HepG2 (cell line): Measurements from ENCODE around the gene ZNF106. TPM values are rescaled to one million over a fixed set of nuclear protein-coding genes. Genes with fewer than 3 reads are reported as not detected.

Experiments
- ATF7 ChIP-seq, 2 experiments: fragments of 450-650 bp in 1 of 2; sonication (generic) in 1 of 2; formaldehyde crosslinking in 1 of 2; IDR thresholded peaks; 2 replicates each; pipeline versions ENCODE4 v1.4.0 to v1.6.1; 2016 to 2020; ENCODE audit warnings: antibody characterized with exemption in 1 of 2, mild to moderate bottlenecking in 1 of 2, missing genetic modification reagents in 1 of 2
- FOXA3 ChIP-seq: IDR thresholded peaks from 2 replicates; pipeline ENCODE4 v1.6.1; 2016; ENCODE audit warnings: missing genetic modification reagents, missing compliant biosample characterization
- JUND ChIP-seq: sonication (generic); formaldehyde crosslinking; IDR thresholded peaks from 2 replicates; pipeline ENCODE4 v1.8.0; 2022; ENCODE audit warnings: mild to moderate bottlenecking, missing genetic modification reagents
- LCORL ChIP-seq, 2 experiments: fragments of 450-650 bp in 1 of 2; sonication (generic) in 1 of 2; formaldehyde crosslinking in 1 of 2; IDR thresholded peaks; 2 replicates each; pipeline versions ENCODE4 v1.5.0 to v1.6.1; 2017 to 2020; ENCODE audit warnings: antibody characterized with exemption in 1 of 2, missing genetic modification reagents in 1 of 2
- MATR3 ChIP-seq: sonication (generic); formaldehyde crosslinking; IDR thresholded peaks from 2 replicates; pipeline ENCODE4 v1.4.0; 2020; ENCODE audit warnings: missing genetic modification reagents
- NFE2L2 ChIP-seq: fragments of 150-350 bp; IDR thresholded peaks from 2 replicates; pipeline ENCODE4 v1.6.1; 2014; ENCODE audit warnings: low read length
- NFIC ChIP-seq: IDR thresholded peaks from 2 replicates; pipeline ENCODE4 v1.6.1; 2012; ENCODE audit warnings: mild to moderate bottlenecking, low read length, inconsistent platforms
- NKX3-1 ChIP-seq: sonication (generic); formaldehyde crosslinking; IDR thresholded peaks from 2 replicates; pipeline ENCODE4 v1.5.0; 2020; ENCODE audit warnings: missing genetic modification reagents
- PAWR ChIP-seq: sonication (generic); formaldehyde crosslinking; IDR thresholded peaks from 2 replicates; pipeline ENCODE4 v1.4.0; 2020; ENCODE audit warnings: missing genetic modification reagents, mild to moderate bottlenecking, borderline replicate concordance
- PITX1 ChIP-seq: sonication (generic); formaldehyde crosslinking; IDR thresholded peaks from 2 replicates; pipeline ENCODE4 v1.5.1; 2020; ENCODE audit warnings: mild to moderate bottlenecking, missing genetic modification reagents
- PRMT3 ChIP-seq: sonication (generic); formaldehyde crosslinking; IDR thresholded peaks from 2 replicates; pipeline ENCODE4 v1.8.1; 2022; ENCODE audit warnings: low read depth, mild to moderate bottlenecking, moderate library complexity, missing genetic modification reagents, borderline replicate concordance
- SCMH1 ChIP-seq: sonication (generic); formaldehyde crosslinking; IDR thresholded peaks from 2 replicates; pipeline ENCODE4 v1.9.0; 2021; ENCODE audit warnings: missing genetic modification reagents, mild to moderate bottlenecking, borderline replicate concordance
- SIN3A ChIP-seq: IDR thresholded peaks from 2 replicates; pipeline ENCODE4 v1.6.1; 2011; ENCODE audit warnings: low read depth, mild to moderate bottlenecking, control low read depth, low read length, borderline replicate concordance
- SPEN ChIP-seq: sonication (generic); formaldehyde crosslinking; IDR thresholded peaks from 2 replicates; pipeline ENCODE4 v1.5.1; 2020; ENCODE audit warnings: low read depth, mild to moderate bottlenecking, missing genetic modification reagents
- TCF7 ChIP-seq: sonication (generic); IDR thresholded peaks from 2 replicates; pipeline ENCODE4 v1.6.1; 2016; ENCODE audit warnings: antibody characterized with exemption, low read depth
- TMF1 ChIP-seq: sonication (generic); formaldehyde crosslinking; IDR thresholded peaks from 2 replicates; pipeline ENCODE4 v1.8.1; 2022; ENCODE audit warnings: low read depth, missing genetic modification reagents
- ZBTB2 ChIP-seq: sonication (generic); formaldehyde crosslinking; IDR thresholded peaks from 2 replicates; pipeline ENCODE4 v1.8.0; 2022; ENCODE audit warnings: low read depth, missing genetic modification reagents
- ZMYM2 ChIP-seq: sonication (generic); formaldehyde crosslinking; IDR thresholded peaks from 2 replicates; pipeline ENCODE4 v1.8.0; 2022; ENCODE audit warnings: mild to moderate bottlenecking, missing genetic modification reagents
- ZNF234 ChIP-seq: sonication (generic); formaldehyde crosslinking; conservative IDR thresholded peaks from 2 replicates; pipeline ENCODE4 v1.5.1; 2020; ENCODE audit warnings: mild to moderate bottlenecking, missing genetic modification reagents
- ZNF274 ChIP-seq: sonication (generic); formaldehyde crosslinking; IDR thresholded peaks from 2 replicates; pipeline ENCODE4 v1.5.1; 2020; ENCODE audit warnings: mild to moderate bottlenecking, missing genetic modification reagents
- ZNF431 ChIP-seq: sonication (generic); formaldehyde crosslinking; IDR thresholded peaks from 2 replicates; pipeline ENCODE4 v1.9.0; 2022; ENCODE audit warnings: missing genetic modification reagents, low read depth, mild to moderate bottlenecking, borderline replicate concordance
- ZNF556 ChIP-seq: sonication (generic); formaldehyde crosslinking; IDR thresholded peaks from 2 replicates; pipeline ENCODE4 v1.4.0; 2020; ENCODE audit warnings: mild to moderate bottlenecking, missing genetic modification reagents, borderline replicate concordance
- ZNF607 ChIP-seq: sonication (generic); formaldehyde crosslinking; IDR thresholded peaks from 2 replicates; pipeline ENCODE4 v1.5.1; 2020; ENCODE audit warnings: missing genetic modification reagents, mild to moderate bottlenecking, borderline replicate concordance
- ZNF614 ChIP-seq: IDR thresholded peaks from 2 replicates; pipeline ENCODE4 v1.6.1; 2018; ENCODE audit warnings: missing biosample characterization, missing genetic modification reagents, inconsistent platforms, borderline replicate concordance
- ZNF703 ChIP-seq: sonication (generic); formaldehyde crosslinking; IDR thresholded peaks from 2 replicates; pipeline ENCODE4 v1.5.1; 2020; ENCODE audit warnings: missing genetic modification reagents, mild to moderate bottlenecking, moderate library complexity, borderline replicate concordance
- ZNF720 ChIP-seq: sonication (generic); formaldehyde crosslinking; IDR thresholded peaks from 2 replicates; pipeline ENCODE4 v1.4.0; 2020; ENCODE audit warnings: missing genetic modification reagents
- ZUFSP ChIP-seq: sonication (generic); formaldehyde crosslinking; IDR thresholded peaks from 2 replicates; pipeline ENCODE4 v1.9.0; 2021; ENCODE audit warnings: missing genetic modification reagents, mild to moderate bottlenecking, borderline replicate concordance
- polyA plus RNA-seq, 8 experiments: library from polyadenylated mRNA; depleted of rRNA in 3 of 8; stranded (reverse) in 7 of 8; unstranded in 1 of 8; fragments of >200 nt; fragmentation: Illumina TruSeq in 4 of 8; extraction: Trizol in 4 of 8; gene quantifications; 2 replicates each; pipeline versions ENCODE4 v1.2.1 to v1.2.3, GENCODE V29; 2011 to 2016; ENCODE audit warnings: low read depth in 4 of 8, missing spikeins in 1 of 8, mixed read lengths in 1 of 8; ENCODE audit not compliant: insufficient read depth in 1 of 8
- total RNA-seq, 5 experiments: library from RNA; depleted of rRNA; stranded (reverse); fragments of >200 nt; fragmentation: Illumina TruSeq; extraction: Trizol; gene quantifications; 2 replicates each; pipeline ENCODE4 v1.2.3, GENCODE V29; 2016; ENCODE audit warnings: low read depth in 1 of 5

The ZNF106 gene
- total and polyA plus RNA-seq, 2 of the 13 experiments (the other 11 are each of a cell fraction or from before 2014, with no cell fraction given): 12.5 to 35.1 TPM

GRCh38 chr15:42392309-42393024 is 98.5 kb downstream of the ZNF106 start (continued):
- TF ChIP-seq ZUFSP: no peak
- TF ChIP-seq ZNF607: peak; percentile 26
- TF ChIP-seq NKX3-1 (CRISPR knock-in tag): no peak; the same call in 1 of the 2 replicates
- peak; percentile 70; the same call in 1 of the 2 replicates for TF ChIP-seq ZNF431
- TF ChIP-seq LCORL (IDR thresholded peaks at IDR 0.05): no peak
- TF ChIP-seq LCORL (CRISPR knock-in tag; IDR thresholded peaks at IDR 0.05): peak; percentile 85
- no peak for TF ChIP-seq ZNF720 (CRISPR knock-in tag)
- no peak for TF ChIP-seq SCMH1
- no peak for TF ChIP-seq PRMT3 (CRISPR knock-in tag)
- peak; percentile 74; the same call in 1 of the 2 replicates for TF ChIP-seq ZNF614
- peak; percentile 95 for TF ChIP-seq SPEN (CRISPR knock-in tag)
- TF ChIP-seq PITX1 (CRISPR knock-in tag): peak; percentile 94
- peak; percentile 90 for TF ChIP-seq JUND (CRISPR knock-in tag)
- TF ChIP-seq NFE2L2: no peak
- TF ChIP-seq ZBTB2 (CRISPR knock-in tag): no peak
- TF ChIP-seq TCF7: no peak
- TF ChIP-seq ZNF234 (CRISPR knock-in tag): no peak
- TF ChIP-seq ZNF274 (CRISPR knock-in tag): peak; percentile 62; the same call in 1 of the 2 replicates
- TF ChIP-seq ATF7 (IDR thresholded peaks at IDR 0.05): peak; percentile 78
- peak; percentile 97 for TF ChIP-seq ATF7 (CRISPR knock-in tag; IDR thresholded peaks at IDR 0.05)
- no peak; the same call in 1 of the 2 replicates for TF ChIP-seq FOXA3 (CRISPR knock-in tag)
- TF ChIP-seq TMF1 (CRISPR knock-in tag): no peak
- TF ChIP-seq NFIC: no peak
- TF ChIP-seq MATR3: no peak
- TF ChIP-seq ZMYM2 (CRISPR knock-in tag): no peak
- 0 out of 2 replicates have a peak, but pooled peaks have one; percentile 55 for TF ChIP-seq SIN3A
- peak; percentile 87; the same call in 1 of the 2 replicates for TF ChIP-seq ZNF556
- TF ChIP-seq PAWR: no peak
- no peak for TF ChIP-seq ZNF703 (CRISPR knock-in tag)
